PC-9 (cell line): Measurements from ENCODE around the gene DNAJB12.

Source experiments
- CTCF ChIP-seq: fragments of 200-600 bp; sonication (generic); conservative IDR thresholded peaks from 2 replicates; pipeline ENCODE4 v1.6.1; 2017; ENCODE audit warnings: mixed run types, antibody characterized with exemption, mild to moderate bottlenecking, moderate library complexity
- EZH2 ChIP-seq: fragments of 200-600 bp; sonication (generic); IDR thresholded peaks from 2 replicates; pipeline ENCODE4 v1.8.0; 2017; ENCODE audit warnings: antibody characterized with exemption, low read depth

- TF ChIP-seq CTCF (no peak), EZH2 (no peak)
Measured at GRCh38 chr10:72337722-72338121, 17.0 kb downstream of the DNAJB12 start.
